ENCODE measurements around the gene C6orf89.

Gene C6orf89

DNA sequence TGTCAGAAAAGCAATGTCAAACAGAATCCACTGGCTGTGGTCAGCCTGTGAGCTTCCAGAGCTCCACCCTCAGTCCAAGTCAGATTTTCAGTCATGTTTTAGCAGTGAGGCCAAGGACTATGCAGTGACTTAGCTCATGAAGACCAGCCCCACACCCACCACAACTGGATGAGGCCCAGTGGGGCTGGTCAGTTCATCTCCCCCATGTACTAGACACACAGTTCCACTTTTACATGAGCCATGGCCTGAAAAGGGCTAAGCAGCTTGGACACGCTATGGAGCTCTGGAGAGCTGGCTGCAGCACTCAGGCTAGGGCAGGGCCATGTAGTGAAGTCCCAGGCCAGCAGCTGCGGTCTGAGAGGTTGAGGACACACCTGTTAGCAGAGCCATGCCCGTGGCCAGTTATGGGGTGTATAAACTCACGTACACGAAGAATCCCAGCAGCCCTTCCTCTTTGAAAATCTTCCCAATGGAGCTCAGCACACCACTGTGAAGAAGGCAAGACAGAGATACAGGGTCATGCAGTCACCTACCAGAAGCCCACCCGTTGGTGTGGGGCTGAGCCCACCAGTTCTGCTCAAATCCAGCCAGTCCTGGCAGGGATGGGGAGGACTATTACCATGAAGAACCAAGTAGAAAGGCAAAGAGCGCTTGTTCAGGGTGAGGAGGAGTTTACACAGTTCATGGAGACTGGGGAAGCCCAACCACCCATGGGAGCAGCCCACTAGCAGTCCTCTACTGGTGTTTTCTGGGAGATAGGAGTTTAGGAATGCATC, 89.7 kb downstream of the C6orf89 start:
- H3K4me3 ChIP-seq (replicated peaks; ENCODE audit: insufficient read depth, low read length) = no peak overlapping the region
- no peaks in the 10 kb centered on the region for H3K27me3 ChIP-seq (ENCODE audit: insufficient read depth, poor library complexity, severe bottlenecking)
- no peak for DNase-seq (ENCODE audit: low read depth in 1 of 2, low spot score in 1 of 2)
- TF ChIP-seq POLR2AphosphoS5 (IDR thresholded peaks at IDR 0.05; ENCODE audit: low read depth) = no peak
- TF ChIP-seq, protein P1, sequence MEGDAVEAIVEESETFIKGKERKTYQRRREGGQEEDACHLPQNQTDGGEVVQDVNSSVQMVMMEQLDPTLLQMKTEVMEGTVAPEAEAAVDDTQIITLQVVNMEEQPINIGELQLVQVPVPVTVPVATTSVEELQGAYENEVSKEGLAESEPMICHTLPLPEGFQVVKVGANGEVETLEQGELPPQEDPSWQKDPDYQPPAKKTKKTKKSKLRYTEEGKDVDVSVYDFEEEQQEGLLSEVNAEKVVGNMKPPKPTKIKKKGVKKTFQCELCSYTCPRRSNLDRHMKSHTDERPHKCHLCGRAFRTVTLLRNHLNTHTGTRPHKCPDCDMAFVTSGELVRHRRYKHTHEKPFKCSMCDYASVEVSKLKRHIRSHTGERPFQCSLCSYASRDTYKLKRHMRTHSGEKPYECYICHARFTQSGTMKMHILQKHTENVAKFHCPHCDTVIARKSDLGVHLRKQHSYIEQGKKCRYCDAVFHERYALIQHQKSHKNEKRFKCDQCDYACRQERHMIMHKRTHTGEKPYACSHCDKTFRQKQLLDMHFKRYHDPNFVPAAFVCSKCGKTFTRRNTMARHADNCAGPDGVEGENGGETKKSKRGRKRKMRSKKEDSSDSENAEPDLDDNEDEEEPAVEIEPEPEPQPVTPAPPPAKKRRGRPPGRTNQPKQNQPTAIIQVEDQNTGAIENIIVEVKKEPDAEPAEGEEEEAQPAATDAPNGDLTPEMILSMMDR (IDR thresholded peaks at IDR 0.05; ENCODE audit: insufficient read depth, low read length) = no peak
- TF ChIP-seq, protein P2, sequence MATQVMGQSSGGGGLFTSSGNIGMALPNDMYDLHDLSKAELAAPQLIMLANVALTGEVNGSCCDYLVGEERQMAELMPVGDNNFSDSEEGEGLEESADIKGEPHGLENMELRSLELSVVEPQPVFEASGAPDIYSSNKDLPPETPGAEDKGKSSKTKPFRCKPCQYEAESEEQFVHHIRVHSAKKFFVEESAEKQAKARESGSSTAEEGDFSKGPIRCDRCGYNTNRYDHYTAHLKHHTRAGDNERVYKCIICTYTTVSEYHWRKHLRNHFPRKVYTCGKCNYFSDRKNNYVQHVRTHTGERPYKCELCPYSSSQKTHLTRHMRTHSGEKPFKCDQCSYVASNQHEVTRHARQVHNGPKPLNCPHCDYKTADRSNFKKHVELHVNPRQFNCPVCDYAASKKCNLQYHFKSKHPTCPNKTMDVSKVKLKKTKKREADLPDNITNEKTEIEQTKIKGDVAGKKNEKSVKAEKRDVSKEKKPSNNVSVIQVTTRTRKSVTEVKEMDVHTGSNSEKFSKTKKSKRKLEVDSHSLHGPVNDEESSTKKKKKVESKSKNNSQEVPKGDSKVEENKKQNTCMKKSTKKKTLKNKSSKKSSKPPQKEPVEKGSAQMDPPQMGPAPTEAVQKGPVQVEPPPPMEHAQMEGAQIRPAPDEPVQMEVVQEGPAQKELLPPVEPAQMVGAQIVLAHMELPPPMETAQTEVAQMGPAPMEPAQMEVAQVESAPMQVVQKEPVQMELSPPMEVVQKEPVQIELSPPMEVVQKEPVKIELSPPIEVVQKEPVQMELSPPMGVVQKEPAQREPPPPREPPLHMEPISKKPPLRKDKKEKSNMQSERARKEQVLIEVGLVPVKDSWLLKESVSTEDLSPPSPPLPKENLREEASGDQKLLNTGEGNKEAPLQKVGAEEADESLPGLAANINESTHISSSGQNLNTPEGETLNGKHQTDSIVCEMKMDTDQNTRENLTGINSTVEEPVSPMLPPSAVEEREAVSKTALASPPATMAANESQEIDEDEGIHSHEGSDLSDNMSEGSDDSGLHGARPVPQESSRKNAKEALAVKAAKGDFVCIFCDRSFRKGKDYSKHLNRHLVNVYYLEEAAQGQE (IDR thresholded peaks at IDR 0.05; ENCODE audit: insufficient replicate concordance, low read depth) = no peak
- no peak for TF ChIP-seq SPI1 (IDR thresholded peaks at IDR 0.05; ENCODE audit: borderline replicate concordance, low read depth)
- TF ChIP-seq GABPA (IDR thresholded peaks at IDR 0.05; ENCODE audit: low read depth) = no peak
- H3K27ac ChIP-seq (replicated peaks) = no peak overlapping the region

DNA sequence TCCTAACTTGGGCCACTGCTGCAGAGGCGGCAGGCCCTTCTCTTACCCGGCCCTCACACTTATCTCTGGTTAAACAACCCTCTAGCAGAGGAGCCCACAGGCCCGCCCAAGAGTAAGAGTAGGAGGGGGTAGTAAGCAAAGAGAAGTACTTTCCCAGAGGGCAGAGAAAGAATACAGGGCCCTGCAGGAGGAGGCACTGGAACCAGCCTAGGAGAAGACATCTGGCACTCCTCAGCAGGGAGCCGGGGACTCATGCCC, 90.2 kb downstream of the C6orf89 start:
- no peak for DNase-seq (ENCODE audit: low read depth in 1 of 2, low spot score in 1 of 2)
- TF ChIP-seq, protein P2 (IDR thresholded peaks at IDR 0.05; ENCODE audit: insufficient replicate concordance, low read depth) = no peak
- TF ChIP-seq, protein P1 (IDR thresholded peaks at IDR 0.05; ENCODE audit: insufficient read depth, low read length) = no peak
- TF ChIP-seq GABPA (IDR thresholded peaks at IDR 0.05; ENCODE audit: low read depth) (no peak), POLR2AphosphoS5 (IDR thresholded peaks at IDR 0.05; ENCODE audit: low read depth) (no peak), SPI1 (IDR thresholded peaks at IDR 0.05; ENCODE audit: borderline replicate concordance, low read depth) (no peak)
- no peak overlapping the region for H3K4me3 ChIP-seq (replicated peaks; ENCODE audit: insufficient read depth, low read length)
- no peaks in the 10 kb centered on the region for H3K27me3 ChIP-seq (ENCODE audit: insufficient read depth, poor library complexity, severe bottlenecking)
- no peak overlapping the region for H3K27ac ChIP-seq (replicated peaks)

DNA sequence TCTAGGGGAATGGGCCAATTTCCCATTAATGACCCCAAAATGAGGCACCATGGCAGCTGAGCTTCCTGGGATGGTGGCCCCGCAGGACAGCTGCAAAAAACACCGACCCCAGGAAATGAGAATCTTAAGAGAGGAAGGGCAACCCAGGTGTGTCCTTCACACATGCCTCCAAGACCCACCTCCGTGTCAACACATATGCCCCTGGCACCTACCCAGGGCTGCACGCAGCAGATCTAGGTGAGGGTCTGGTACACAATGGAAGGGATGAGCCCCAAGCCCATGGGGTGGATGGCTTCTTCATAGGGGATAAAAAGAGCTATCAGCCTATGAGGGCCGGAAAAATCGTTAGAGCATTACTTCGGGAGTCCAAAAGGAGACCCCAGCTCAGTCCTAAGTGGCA, 90.8 kb downstream of the C6orf89 start:
- DNase-seq (ENCODE audit: low read depth in 1 of 2, low spot score in 1 of 2) = no peak
- TF ChIP-seq POLR2AphosphoS5 (IDR thresholded peaks at IDR 0.05; ENCODE audit: low read depth) (no peak), SPI1 (IDR thresholded peaks at IDR 0.05; ENCODE audit: borderline replicate concordance, low read depth) (no peak), GABPA (IDR thresholded peaks at IDR 0.05; ENCODE audit: low read depth) (no peak)
- TF ChIP-seq, protein P2 (IDR thresholded peaks at IDR 0.05; ENCODE audit: insufficient replicate concordance, low read depth) = no peak
- TF ChIP-seq, protein P1 (IDR thresholded peaks at IDR 0.05; ENCODE audit: insufficient read depth, low read length) = no peak
- Histone ChIP-seq H3K4me3 (replicated peaks; ENCODE audit: insufficient read depth, low read length) (no peak overlapping the region), H3K27ac (replicated peaks) (no peak overlapping the region), H3K27me3 (ENCODE audit: insufficient read depth, poor library complexity, severe bottlenecking) (no peaks in the 10 kb centered on the region)

Data from HL-60 (cell line).